ENCODE data around the gene ROMO1. TPM values are rescaled to one million over a fixed set of nuclear protein-coding genes. Genes with fewer than 3 reads are reported as not detected.

ROMO1 gene
- total RNA-seq, 1 experiment from 2014 or later = 357 TPM

- H3K36me3 ChIP-seq (ENCODE audit: control insufficient read depth, insufficient read depth, low read length) = peaks cover 31% of the 10 kb centered on the region
- H3K4me3 Mint-ChIP-seq (ENCODE audit: unreplicated experiment) = peak overlapping the region; percentile 7
- BruUV-seq (replicated peaks) = no TSS peak
- H3K4me1 ChIP-seq = peaks cover 55% of the 10 kb centered on the region
- TF ChIP-seq CTCF (IDR thresholded peaks at IDR 0.05; ENCODE audit: insufficient read depth in 1 of 2, low read depth in 1 of 2, low read length in 1 of 2, severe bottlenecking in 1 of 2, unreplicated experiment in 1 of 2) = no peak
- no peak for DNase-seq
- H3K27me3 ChIP-seq (replicated peaks; ENCODE audit: control insufficient read depth, insufficient read depth, low read length) = no peaks in the 10 kb centered on the region
- peaks cover 39% of the 10 kb centered on the region for H3K4me1 Mint-ChIP-seq (ENCODE audit: low read depth, unreplicated experiment)
- intact Hi-C loops (cut with micrococcal nuclease; ENCODE audit: unreplicated experiment) = loop anchor here (1.0 kb wide), 1 partner anchor 8 kb away; no protein-coding TSS in a partner anchor
- POLR2A ChIA-PET = interaction anchor here (0.5 to 2.3 kb wide), 4 partner anchors 9 to 852 kb away, joined by 3 to 79 read pairs (median 8); partner anchors contain the start of gene RBM39
- CTCF ChIA-PET = interaction anchor here (1.0 to 1.9 kb wide), 4 partner anchors 10 to 222 kb away, joined by 3 to 12 read pairs (median 3); partner anchors contain the start of genes RBM39 and SCAND1
- H3K9me3 Mint-ChIP-seq (ENCODE audit: unreplicated experiment) = no peaks in the 10 kb centered on the region
- H3K27me3 Mint-ChIP-seq (ENCODE audit: insufficient read depth, unreplicated experiment) = no peaks in the 10 kb centered on the region
- H3K9me3 ChIP-seq = no peaks in the 10 kb centered on the region
- H3K27ac Mint-ChIP-seq (ENCODE audit: unreplicated experiment) = no peak overlapping the region
- peaks cover 99% of the 10 kb centered on the region for H3K36me3 Mint-ChIP-seq (ENCODE audit: insufficient read depth, unreplicated experiment)
- H3K4me3 ChIP-seq (ENCODE audit: low read depth, low read length) = no peak overlapping the region
Observed at GRCh38 chr20:35731862-35732643, 32.8 kb downstream of the ROMO1 start.

DNA sequence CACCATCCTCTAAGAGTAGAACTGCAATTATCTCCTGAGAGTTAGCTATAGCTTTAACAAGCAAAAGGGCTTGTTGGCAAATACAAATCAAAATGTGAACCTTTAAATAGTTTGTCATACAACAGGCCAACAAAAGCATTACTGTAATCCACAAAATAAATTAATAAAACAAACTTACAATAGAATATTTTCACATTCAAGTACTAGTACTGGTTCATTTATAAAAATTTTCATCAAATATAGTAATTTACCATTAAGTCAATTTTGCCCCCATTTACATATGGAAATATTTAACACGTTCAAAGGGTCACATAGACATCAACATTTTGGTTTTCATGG, 33.4 kb downstream of the ROMO1 start:
- Histone ChIP-seq H3K9me3 (no peaks in the 10 kb centered on the region), H3K4me3 (ENCODE audit: low read depth, low read length) (no peak overlapping the region), H3K4me1 (peaks cover 55% of the 10 kb centered on the region), H3K36me3 (ENCODE audit: control insufficient read depth, insufficient read depth, low read length) (peaks cover 29% of the 10 kb centered on the region), H3K27me3 (replicated peaks; ENCODE audit: control insufficient read depth, insufficient read depth, low read length) (no peaks in the 10 kb centered on the region)
- ChIA-PET CTCF (no interaction called here), POLR2A (no interaction called here)
- DNase-seq = no peak
- BruUV-seq (replicated peaks) = no TSS peak
- Mint-ChIP-seq H3K9me3 (ENCODE audit: unreplicated experiment) (no peaks in the 10 kb centered on the region), H3K36me3 (ENCODE audit: insufficient read depth, unreplicated experiment) (peaks cover 99% of the 10 kb centered on the region), H3K4me3 (ENCODE audit: unreplicated experiment) (no peak overlapping the region), H3K27ac (ENCODE audit: unreplicated experiment) (no peak overlapping the region), H3K4me1 (ENCODE audit: low read depth, unreplicated experiment) (peaks cover 38% of the 10 kb centered on the region), H3K27me3 (ENCODE audit: insufficient read depth, unreplicated experiment) (no peaks in the 10 kb centered on the region)
- intact Hi-C loops (cut with micrococcal nuclease; ENCODE audit: unreplicated experiment) = no loop called here
- TF ChIP-seq CTCF (IDR thresholded peaks at IDR 0.05; ENCODE audit: insufficient read depth in 1 of 2, low read depth in 1 of 2, low read length in 1 of 2, severe bottlenecking in 1 of 2, unreplicated experiment in 1 of 2) = no peak

DNA sequence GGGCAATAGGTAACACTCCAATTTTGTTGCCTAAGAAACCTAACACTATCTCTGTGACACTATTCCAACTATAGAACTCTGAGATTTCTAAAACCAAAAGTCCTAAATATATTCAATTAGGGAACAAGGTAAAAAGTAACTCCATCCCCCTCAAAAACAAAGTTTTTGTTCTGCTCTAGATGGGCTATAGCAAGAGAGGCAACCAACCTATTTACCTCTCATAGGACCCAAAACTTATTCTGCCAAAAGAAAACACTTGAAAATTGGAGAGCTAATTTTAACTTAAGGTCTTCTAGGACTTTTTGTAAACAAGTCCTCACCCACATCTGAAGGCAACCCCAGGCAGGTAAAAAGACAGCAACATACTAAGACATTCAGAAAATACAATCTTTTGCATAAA, 35.2 kb downstream of the ROMO1 start:
- CTCF ChIA-PET = no interaction called here
- H3K36me3 ChIP-seq (ENCODE audit: control insufficient read depth, insufficient read depth, low read length) = peaks cover 34% of the 10 kb centered on the region
- Mint-ChIP-seq H3K27ac (ENCODE audit: unreplicated experiment) (no peak overlapping the region), H3K4me1 (ENCODE audit: low read depth, unreplicated experiment) (peaks cover 47% of the 10 kb centered on the region), H3K4me3 (ENCODE audit: unreplicated experiment) (peak overlapping the region; percentile 28), H3K36me3 (ENCODE audit: insufficient read depth, unreplicated experiment) (peaks cover 99% of the 10 kb centered on the region), H3K27me3 (ENCODE audit: insufficient read depth, unreplicated experiment) (no peaks in the 10 kb centered on the region), H3K9me3 (ENCODE audit: unreplicated experiment) (no peaks in the 10 kb centered on the region)
- no peak for DNase-seq
- intact Hi-C loops (cut with micrococcal nuclease; ENCODE audit: unreplicated experiment) = no loop called here
- H3K4me3 ChIP-seq (ENCODE audit: low read depth, low read length) = no peak overlapping the region
- H3K9me3 ChIP-seq = no peaks in the 10 kb centered on the region
- BruUV-seq (replicated peaks) = no TSS peak
- POLR2A ChIA-PET = interaction anchor here (1.0 to 1.3 kb wide), 2 partner anchors 8 to 9 kb away, joined by 4 read pairs; partner anchors contain the start of gene RBM39
- TF ChIP-seq CTCF (IDR thresholded peaks at IDR 0.05; ENCODE audit: insufficient read depth in 1 of 2, low read depth in 1 of 2, low read length in 1 of 2, severe bottlenecking in 1 of 2, unreplicated experiment in 1 of 2) = no peak
- H3K27me3 ChIP-seq (replicated peaks; ENCODE audit: control insufficient read depth, insufficient read depth, low read length) = no peaks in the 10 kb centered on the region
- H3K4me1 ChIP-seq = peaks cover 63% of the 10 kb centered on the region

All from Caco-2 (cell line).